ENCODE results near the gene GALNT12. TPM values are rescaled to one million over a fixed set of nuclear protein-coding genes. Genes with fewer than 3 reads are reported as not detected.

The GALNT12 gene
- total and polyA plus RNA-seq, 3 experiments from 2014 or later, result 4.7 to 5.2 (median 4.9) TPM

GRCh38 chr9:98786750-98787510 lies 20.5 kb upstream of the GALNT12 start:
- POLR2A ChIA-PET, result no interaction called here
- H3K27me3 Mint-ChIP-seq, result peaks cover 0 to under 1% of the 10 kb centered on the region in 2 donors
- H3K4me1 Mint-ChIP-seq, result peaks cover 5 to 12% (median 5%) of the 10 kb centered on the region in 3 donors
- Histone ChIP-seq H3K27me3 (ENCODE audit: insufficient read depth, low read length, poor library complexity, severe bottlenecking) (no peaks in the 10 kb centered on the region), H3K27ac (ENCODE audit: low read depth, low read length) (no peak overlapping the region), H3K36me3 (ENCODE audit: insufficient read depth, low read length) (no peaks in the 10 kb centered on the region), H3K9me3 (ENCODE audit: low read length) (no peaks in the 10 kb centered on the region), H3K4me1 (ENCODE audit: insufficient read depth, low read length) (no peaks in the 10 kb centered on the region), H3K4me3 (ENCODE audit: low read length) (no peak overlapping the region)
- H3K4me3 Mint-ChIP-seq, result no peak overlapping the region
- H3K9me3 Mint-ChIP-seq, result no peaks in the 10 kb centered on the region
- peaks cover 0 to 41% (median 9%) of the 10 kb centered on the region in 3 donors for H3K36me3 Mint-ChIP-seq
- CTCF ChIA-PET, result no interaction called here
- H3K27ac Mint-ChIP-seq, result no peak overlapping the region
- no peak for DNase-seq

- ChIA-PET CTCF (interaction anchor here (1.3 kb wide), 1 partner anchor 12 kb away, joined by 5 read pairs; no protein-coding TSS in a partner anchor), POLR2A (no interaction called here)
- Mint-ChIP-seq H3K27me3 (no peaks in the 10 kb centered on the region), H3K4me3 (peak overlapping the region in 1 of 7 donors; percentile 37), H3K9me3 (no peaks in the 10 kb centered on the region), H3K36me3 (peaks cover 0 to 32% (median 9%) of the 10 kb centered on the region in 3 donors), H3K27ac (peak overlapping the region in 1 of 8 donors; percentile 34), H3K4me1 (peaks cover 9 to 19% (median 10%) of the 10 kb centered on the region in 3 donors)
- Histone ChIP-seq H3K4me1 (ENCODE audit: insufficient read depth, low read length) (no peaks in the 10 kb centered on the region), H3K27ac (ENCODE audit: low read depth, low read length) (no peak overlapping the region), H3K36me3 (ENCODE audit: insufficient read depth, low read length) (no peaks in the 10 kb centered on the region), H3K4me3 (ENCODE audit: low read length) (no peak overlapping the region), H3K9me3 (ENCODE audit: low read length) (no peaks in the 10 kb centered on the region), H3K27me3 (ENCODE audit: insufficient read depth, low read length, poor library complexity, severe bottlenecking) (no peaks in the 10 kb centered on the region)
- no peak for DNase-seq
These were observed 19.6 kb upstream of the GALNT12 start for GRCh38 chr9:98787766-98788335.

- Mint-ChIP-seq H3K9me3 (no peaks in the 10 kb centered on the region), H3K4me1 (peaks cover 13 to 26% (median 15%) of the 10 kb centered on the region in 3 donors), H3K27me3 (no peaks in the 10 kb centered on the region), H3K4me3 (no peak overlapping the region), H3K36me3 (peaks cover 0 to 19% (median 5%) of the 10 kb centered on the region in 3 donors), H3K27ac (peak overlapping the region in 1 of 8 donors; percentile 21)
- no peak overlapping the region for H3K27ac ChIP-seq (ENCODE audit: low read depth, low read length)
- DNase-seq, result no peak
- H3K9me3 ChIP-seq (ENCODE audit: low read length), result no peaks in the 10 kb centered on the region
- CTCF ChIA-PET, result no interaction called here
- H3K4me1 ChIP-seq (ENCODE audit: insufficient read depth, low read length), result no peaks in the 10 kb centered on the region
- H3K27me3 ChIP-seq (ENCODE audit: insufficient read depth, low read length, poor library complexity, severe bottlenecking), result no peaks in the 10 kb centered on the region
- H3K36me3 ChIP-seq (ENCODE audit: insufficient read depth, low read length), result no peaks in the 10 kb centered on the region
- POLR2A ChIA-PET, result no interaction called here
- H3K4me3 ChIP-seq (ENCODE audit: low read length), result no peak overlapping the region
These were observed 17.9 kb upstream of the GALNT12 start for GRCh38 chr9:98789483-98790133.

- H3K36me3 Mint-ChIP-seq, result peaks cover 0 to 17% (median 5%) of the 10 kb centered on the region in 3 donors
- ChIA-PET POLR2A (no interaction called here), CTCF (interaction anchor here (1.0 to 1.9 kb wide), 3 partner anchors 16 to 474 kb away, joined by 4 to 7 read pairs (median 4); no protein-coding TSS in a partner anchor)
- no peaks in the 10 kb centered on the region for H3K9me3 Mint-ChIP-seq
- H3K27ac ChIP-seq (ENCODE audit: low read depth, low read length), result no peak overlapping the region
- H3K4me1 ChIP-seq (ENCODE audit: insufficient read depth, low read length), result peaks cover 4% of the 10 kb centered on the region
- H3K9me3 ChIP-seq (ENCODE audit: low read length), result no peaks in the 10 kb centered on the region
- H3K4me1 Mint-ChIP-seq, result peaks cover 20 to 33% (median 22%) of the 10 kb centered on the region in 3 donors
- no peak for DNase-seq
- no peaks in the 10 kb centered on the region for H3K27me3 Mint-ChIP-seq
- peak overlapping the region in 1 of 8 donors; percentile 21 for H3K27ac Mint-ChIP-seq
- H3K4me3 ChIP-seq (ENCODE audit: low read length), result no peak overlapping the region
- no peaks in the 10 kb centered on the region for H3K27me3 ChIP-seq (ENCODE audit: insufficient read depth, low read length, poor library complexity, severe bottlenecking)
- no peaks in the 10 kb centered on the region for H3K36me3 ChIP-seq (ENCODE audit: insufficient read depth, low read length)
- H3K4me3 Mint-ChIP-seq, result no peak overlapping the region
These were observed 17.2 kb upstream of the GALNT12 start for GRCh38 chr9:98790134-98790841.

GRCh38 chr9:98790842-98791607 lies 16.4 kb upstream of the GALNT12 start:
- no peak overlapping the region for H3K4me3 ChIP-seq (ENCODE audit: low read length)
- peak; percentile 34 to 61 (median 43) for DNase-seq
- CTCF ChIA-PET, result interaction anchor here (0.8 to 1.9 kb wide), 7 partner anchors 14 to 475 kb away, joined by 3 to 7 read pairs (median 4); partner anchors contain the start of gene GALNT12
- Mint-ChIP-seq H3K9me3 (no peaks in the 10 kb centered on the region), H3K36me3 (peaks cover 0 to 16% (median 5%) of the 10 kb centered on the region in 3 donors), H3K27ac (peak overlapping the region in 1 of 8 donors; percentile 75), H3K4me3 (no peak overlapping the region), H3K4me1 (peaks cover 25 to 39% (median 28%) of the 10 kb centered on the region in 3 donors), H3K27me3 (no peaks in the 10 kb centered on the region)
- no peaks in the 10 kb centered on the region for H3K27me3 ChIP-seq (ENCODE audit: insufficient read depth, low read length, poor library complexity, severe bottlenecking)
- H3K4me1 ChIP-seq (ENCODE audit: insufficient read depth, low read length), result peaks cover 9% of the 10 kb centered on the region
- H3K36me3 ChIP-seq (ENCODE audit: insufficient read depth, low read length), result no peaks in the 10 kb centered on the region
- no peaks in the 10 kb centered on the region for H3K9me3 ChIP-seq (ENCODE audit: low read length)
- H3K27ac ChIP-seq (ENCODE audit: low read depth, low read length), result no peak overlapping the region
- POLR2A ChIA-PET, result no interaction called here

DNA sequence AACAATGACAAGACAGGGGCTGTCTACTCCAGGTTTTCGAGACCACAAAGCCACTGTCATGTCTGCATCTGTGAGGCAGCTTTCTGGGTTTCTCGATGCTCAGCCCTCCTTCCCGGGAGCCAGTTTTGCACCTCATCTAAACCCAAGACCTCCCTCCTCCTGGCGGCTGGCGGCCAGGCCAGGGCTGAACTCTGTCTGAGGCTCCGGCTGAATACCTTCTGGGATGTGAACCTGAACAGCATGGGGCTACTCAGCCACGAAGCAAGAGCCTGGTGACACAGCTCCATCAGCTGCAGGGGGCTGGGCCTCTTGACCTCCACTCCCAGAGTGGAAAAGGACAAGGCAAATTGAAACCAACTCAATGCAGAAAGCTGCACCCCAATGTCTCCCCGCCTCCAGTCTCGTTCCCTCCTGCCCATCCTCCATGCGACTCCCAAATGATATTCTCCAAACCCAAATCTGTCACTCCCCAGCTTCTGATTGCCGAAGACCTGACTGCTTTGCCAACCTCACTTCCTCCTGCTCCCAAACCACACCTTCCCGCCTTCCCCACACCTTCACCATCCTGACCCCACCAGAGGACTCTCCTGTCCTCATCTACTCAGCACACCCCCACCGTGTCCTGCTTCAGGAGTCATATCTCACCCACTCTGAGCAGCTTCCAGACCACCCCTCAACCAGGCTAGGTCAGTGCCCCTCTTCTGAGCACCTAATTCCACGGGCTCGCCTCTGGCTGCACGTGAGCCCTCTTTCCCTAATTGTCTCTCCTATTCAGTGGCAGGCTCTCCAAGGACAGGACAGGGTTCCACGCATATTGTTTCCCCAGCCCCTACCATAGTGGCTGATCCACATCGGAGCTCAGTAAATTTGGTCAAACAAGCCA lies 15.6 kb upstream of the GALNT12 start:
- Mint-ChIP-seq H3K9me3 (no peaks in the 10 kb centered on the region), H3K27ac (no peak overlapping the region), H3K27me3 (no peaks in the 10 kb centered on the region), H3K36me3 (peaks cover 0 to 16% (median 5%) of the 10 kb centered on the region in 3 donors), H3K4me1 (peaks cover 27 to 42% (median 29%) of the 10 kb centered on the region in 3 donors), H3K4me3 (peak overlapping the region in 1 of 7 donors; percentile 32)
- Histone ChIP-seq H3K27ac (ENCODE audit: low read depth, low read length) (no peak overlapping the region), H3K4me3 (ENCODE audit: low read length) (no peak overlapping the region), H3K36me3 (ENCODE audit: insufficient read depth, low read length) (no peaks in the 10 kb centered on the region), H3K4me1 (ENCODE audit: insufficient read depth, low read length) (peaks cover 9% of the 10 kb centered on the region), H3K9me3 (ENCODE audit: low read length) (no peaks in the 10 kb centered on the region), H3K27me3 (ENCODE audit: insufficient read depth, low read length, poor library complexity, severe bottlenecking) (no peaks in the 10 kb centered on the region)
- ChIA-PET POLR2A (no interaction called here), CTCF (interaction anchor here (0.8 to 2.2 kb wide), 8 partner anchors 13 to 476 kb away, joined by 3 to 7 read pairs (median 4); partner anchors contain the start of gene GALNT12)
- no peak for DNase-seq

Measured in CD8-positive, alpha-beta memory T cell (primary cell).